DND-41 (cell line): ENCODE measurements around the gene ERICH2.

Source experiments
- ATAC-seq: fragments of 200-7000 bp; cut with Tn5 transposase; 3 replicates; pipeline ENCODE4 v1.9.1; 2021; ENCODE audit warnings: low read depth; ENCODE audit not compliant: insufficient read depth
- DNase-seq: peaks from one replicate; pipeline ENCODE4 v3.0.0-alpha.2; 2020
- H2AFZ ChIP-seq: 2 replicates; pipeline ENCODE4 v1.6.0; 2012; ENCODE audit warnings: low read depth, low read length
- H3K27ac ChIP-seq: 2 replicates; pipeline ENCODE4 v1.5.1; 2012; ENCODE audit warnings: low read length, inconsistent platforms
- H3K27me3 ChIP-seq: fragments of 200-600 bp; sonication (generic); 2 replicates; pipeline ENCODE4 v1.6.0; 2012; ENCODE audit warnings: low read length, mild to moderate bottlenecking, inconsistent platforms; ENCODE audit not compliant: insufficient read depth, poor library complexity
- H3K36me3 ChIP-seq: 2 replicates; pipeline ENCODE4 v1.5.1; 2012; ENCODE audit warnings: low read length, inconsistent platforms; ENCODE audit not compliant: insufficient read depth
- H3K4me1 ChIP-seq: 2 replicates; pipeline ENCODE4 v1.5.1; 2012; ENCODE audit warnings: mild to moderate bottlenecking, low read length; ENCODE audit not compliant: insufficient read depth
- H3K4me2 ChIP-seq: 2 replicates; pipeline ENCODE4 v1.6.0; 2012; ENCODE audit warnings: mild to moderate bottlenecking, moderate library complexity, low read length, inconsistent platforms; ENCODE audit not compliant: insufficient read depth
- H3K4me3 ChIP-seq, 2 experiments: fragments of 200-600 bp in 1 of 2; shearing (Covaris generic) in 1 of 2; 2 replicates each; pipeline ENCODE4 v1.5.1; 2012 to 2016; ENCODE audit warnings: inconsistent platforms in 2 of 2, low read length in 2 of 2, mild to moderate bottlenecking in 2 of 2, low read depth in 1 of 2, moderate library complexity in 1 of 2
- H3K79me2 ChIP-seq: 2 replicates; pipeline ENCODE4 v1.6.0; 2012; ENCODE audit warnings: low read length, inconsistent platforms; ENCODE audit not compliant: insufficient read depth
- H3K9ac ChIP-seq: 2 replicates; pipeline ENCODE4 v1.6.0; 2012; ENCODE audit warnings: low read depth, mild to moderate bottlenecking, inconsistent platforms, low read length, moderate library complexity
- H3K9me3 ChIP-seq: 2 replicates; pipeline ENCODE4 v1.5.1; 2012; ENCODE audit warnings: low read length, moderate library complexity, mild to moderate bottlenecking, inconsistent platforms; ENCODE audit not compliant: insufficient read depth, severe bottlenecking
- H4K20me1 ChIP-seq: 2 replicates; pipeline ENCODE4 v1.6.0; 2012; ENCODE audit warnings: low read length; ENCODE audit not compliant: insufficient read depth
- CTCF ChIP-seq: IDR thresholded peaks from 2 replicates; pipeline ENCODE4 v1.5.1; 2012; ENCODE audit warnings: borderline replicate concordance, low read length, moderate library complexity, mild to moderate bottlenecking; ENCODE audit not compliant: poor library complexity, severe bottlenecking; ENCODE audit errors: extremely low read depth
- EZH2 ChIP-seq: IDR thresholded peaks from 3 replicates; pipeline ENCODE4 v1.6.1; 2012; ENCODE audit warnings: borderline replicate concordance, low read depth, mild to moderate bottlenecking, moderate library complexity, low read length, inconsistent platforms; ENCODE audit not compliant: severe bottlenecking

Gene ERICH2

GRCh38 chr2:170822290-170823087, 52.3 kb downstream of the ERICH2 start:
- Histone ChIP-seq H3K36me3 (no peaks in the 10 kb centered on the region), H3K27ac (no peak overlapping the region), H2AFZ (no peak overlapping the region), H3K4me3 (no peak overlapping the region), H3K4me1 (no peaks in the 10 kb centered on the region), H3K27me3 (peaks cover 9% of the 10 kb centered on the region), H3K79me2 (no peaks in the 10 kb centered on the region), H3K9me3 (no peaks in the 10 kb centered on the region), H4K20me1 (no peaks in the 10 kb centered on the region), H3K9ac (no peak overlapping the region), H3K4me2 (no peak overlapping the region)
- no peak for ATAC-seq
- DNase-seq = no peak
- TF ChIP-seq EZH2 (no peak), CTCF (no peak)

GRCh38 chr2:170823088-170823897, 53.1 kb downstream of the ERICH2 start:
- DNase-seq (no peak), ATAC-seq (no peak)
- H3K79me2 ChIP-seq = no peaks in the 10 kb centered on the region
- H3K9ac ChIP-seq = no peak overlapping the region
- TF ChIP-seq CTCF = no peak
- no peak for TF ChIP-seq EZH2
- H4K20me1 ChIP-seq = no peaks in the 10 kb centered on the region; the same call in 1 of the 2 replicates
- no peaks in the 10 kb centered on the region for H3K4me1 ChIP-seq
- no peak overlapping the region for H3K4me2 ChIP-seq
- peaks cover 13% of the 10 kb centered on the region for H3K27me3 ChIP-seq
- no peak overlapping the region for H2AFZ ChIP-seq
- H3K36me3 ChIP-seq = no peaks in the 10 kb centered on the region
- H3K4me3 ChIP-seq = no peak overlapping the region
- no peaks in the 10 kb centered on the region for H3K9me3 ChIP-seq
- no peak overlapping the region for H3K27ac ChIP-seq

- ATAC-seq (no peak), DNase-seq (no peak)
- no peaks in the 10 kb centered on the region for H3K79me2 ChIP-seq
- no peaks in the 10 kb centered on the region for H3K36me3 ChIP-seq
- no peak overlapping the region for H2AFZ ChIP-seq
- peaks cover 15% of the 10 kb centered on the region for H3K27me3 ChIP-seq
- H3K4me3 ChIP-seq = no peak overlapping the region
- H3K9ac ChIP-seq = no peak overlapping the region
- no peaks in the 10 kb centered on the region for H3K9me3 ChIP-seq
- TF ChIP-seq EZH2 (no peak), CTCF (no peak)
- H3K4me2 ChIP-seq = no peak overlapping the region
- H3K4me1 ChIP-seq = no peaks in the 10 kb centered on the region
- no peaks in the 10 kb centered on the region; the same call in 1 of the 2 replicates for H4K20me1 ChIP-seq
- no peak overlapping the region for H3K27ac ChIP-seq
These were observed 53.7 kb downstream of the ERICH2 start for GRCh38 chr2:170823898-170824215.
